Skeletal muscle cell (primary cell): ENCODE data around the gene TMEM123.

Experiments used
- DNase-seq: peaks from one replicate; pipeline ENCODE4 v3.0.0-alpha.2; 2010; ENCODE audit warnings: low read depth
- H3K4me3 ChIP-seq: 2 replicates; pipeline ENCODE4 v1.5.1; 2011; ENCODE audit warnings: low read depth, mild to moderate bottlenecking, control low read depth, low read length, moderate library complexity

The TMEM123 gene

DNA sequence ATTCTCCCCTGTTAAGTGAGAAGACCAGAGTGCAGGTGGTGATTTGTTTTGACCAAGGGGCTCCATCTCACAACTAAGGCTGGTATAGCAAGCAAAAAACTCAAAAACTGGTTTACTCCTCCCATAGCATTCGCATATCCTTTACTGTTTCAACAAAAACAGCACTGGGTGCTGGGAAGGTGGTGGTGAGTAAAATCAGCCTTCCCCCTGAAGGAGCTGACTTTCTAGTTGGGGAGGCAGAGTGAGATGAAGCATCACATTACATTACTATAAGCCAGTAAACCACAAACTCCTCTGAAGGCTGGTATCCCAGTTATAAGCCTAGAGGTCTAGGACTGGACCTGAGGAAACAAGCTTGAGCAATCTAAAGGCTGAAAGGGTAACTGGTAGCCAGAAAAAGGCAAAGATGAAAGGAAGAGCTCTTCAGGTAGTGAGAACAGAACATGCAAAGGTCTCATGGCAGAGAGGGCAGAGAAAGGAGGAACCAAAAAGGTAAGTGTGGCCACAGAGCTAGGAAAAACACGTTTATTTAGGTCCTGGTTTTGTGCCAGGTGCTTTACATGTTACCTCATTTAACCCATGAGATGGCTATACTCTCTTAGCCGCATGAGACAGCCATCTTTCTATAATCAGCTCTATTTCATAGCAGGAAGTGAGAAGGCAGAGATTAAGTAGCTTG lies 22.3 kb downstream of the TMEM123 start:
- DNase-seq: peak; percentile 14
- no peak overlapping the region for H3K4me3 ChIP-seq

DNA sequence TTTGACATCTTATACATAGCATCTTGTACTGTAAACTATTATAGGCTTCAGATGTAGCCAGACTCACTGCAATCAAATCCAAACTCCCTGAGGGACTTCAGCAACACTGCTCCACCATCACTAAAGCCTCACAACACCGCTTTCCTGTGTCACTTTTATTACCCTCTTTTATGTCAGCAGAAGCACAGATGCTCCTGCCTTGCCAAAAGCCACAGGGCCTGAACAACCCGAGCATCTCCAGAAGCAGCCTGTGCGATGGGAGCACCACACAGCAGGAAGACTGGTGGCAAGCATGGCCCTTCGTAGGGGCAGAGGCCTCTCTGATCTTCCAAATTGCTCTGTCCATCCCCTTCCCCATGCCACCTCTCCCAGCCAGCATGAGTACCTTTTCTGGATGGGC lies 22.9 kb downstream of the TMEM123 start:
- no peak for DNase-seq
- no peak overlapping the region for H3K4me3 ChIP-seq

DNA sequence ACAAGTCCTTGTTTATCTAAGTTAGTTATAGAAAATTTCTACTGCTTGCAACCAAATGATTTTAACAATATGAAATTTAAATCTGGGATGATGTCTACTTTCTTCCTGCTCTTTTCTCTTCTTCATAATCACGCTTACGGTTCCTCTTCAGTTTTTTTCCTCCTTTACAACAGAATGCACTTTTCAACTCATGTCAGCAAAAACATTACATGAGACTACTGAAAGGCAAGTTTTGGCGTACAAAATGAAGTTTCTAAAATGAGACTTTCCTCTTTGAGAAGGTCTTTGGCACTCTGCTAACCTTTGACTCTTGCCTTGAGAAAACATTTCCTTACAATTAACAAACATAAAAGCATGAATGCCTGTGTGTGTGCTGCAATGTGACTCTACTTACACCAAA lies 23.3 kb downstream of the TMEM123 start:
- no peak overlapping the region for H3K4me3 ChIP-seq
- no peak for DNase-seq

DNA sequence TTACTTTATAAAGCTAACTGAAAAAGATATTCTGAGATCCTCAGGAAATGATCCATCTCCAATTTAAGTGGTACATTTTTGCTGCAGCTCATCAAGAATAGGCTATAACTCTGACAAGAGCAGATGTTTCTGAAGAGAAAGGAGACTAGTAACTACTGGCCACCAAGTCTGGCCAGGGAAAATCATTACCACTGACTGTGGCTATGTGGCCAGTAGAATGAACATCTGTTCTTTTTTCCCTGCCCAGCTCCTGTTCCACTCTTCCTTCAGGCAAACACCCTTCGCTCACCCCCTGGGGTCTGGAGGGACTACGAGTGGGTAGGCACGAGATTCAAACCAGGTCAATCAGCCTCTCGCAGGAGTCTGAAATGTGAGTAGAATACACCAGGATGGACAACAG lies 23.9 kb downstream of the TMEM123 start:
- H3K4me3 ChIP-seq: no peak overlapping the region

DNA sequence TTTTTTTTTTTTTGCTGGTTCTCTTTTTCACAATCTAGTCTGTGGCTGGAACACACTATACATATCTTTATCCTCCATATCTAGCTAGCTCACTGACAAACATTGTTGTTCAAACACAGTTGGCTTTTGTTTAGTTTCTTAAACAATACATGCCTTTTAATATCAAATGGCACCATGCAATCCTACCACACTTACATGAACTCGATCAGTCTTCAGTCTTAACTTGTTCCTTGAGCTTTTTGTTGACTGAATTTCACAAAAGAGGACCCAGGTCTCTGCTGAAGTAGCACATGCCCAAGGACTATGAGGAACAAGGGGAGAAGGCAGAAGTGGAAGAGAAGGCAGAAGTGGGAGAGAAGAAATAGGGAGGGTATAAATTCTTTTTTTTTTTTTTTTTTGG lies 25.5 kb downstream of the TMEM123 start:
- no peak for DNase-seq
- H3K4me3 ChIP-seq: no peak overlapping the region

More for the DNA sequence above, 23.9 kb downstream of the TMEM123 start:
- DNase-seq: no peak

DNA sequence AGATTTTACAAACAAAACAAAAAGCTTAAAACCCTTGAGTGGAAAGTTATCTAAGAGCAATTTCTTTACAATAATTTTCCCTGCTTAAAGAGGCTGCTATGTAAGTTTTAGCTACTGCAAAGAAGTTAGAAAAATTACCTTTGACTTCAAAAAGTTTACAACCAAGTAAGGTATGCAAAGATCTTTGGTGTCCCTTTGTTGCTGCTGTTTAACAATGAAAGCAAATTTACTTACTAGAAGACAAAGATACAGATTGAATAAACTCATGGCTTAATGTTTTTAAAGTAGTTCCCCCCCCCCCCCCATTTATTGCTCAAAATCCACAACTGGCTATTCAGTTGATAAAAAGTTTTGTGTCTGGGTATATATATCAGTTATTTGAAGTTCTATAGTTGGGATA lies 26.0 kb downstream of the TMEM123 start:
- no peak for DNase-seq
- H3K4me3 ChIP-seq: no peak overlapping the region

DNA sequence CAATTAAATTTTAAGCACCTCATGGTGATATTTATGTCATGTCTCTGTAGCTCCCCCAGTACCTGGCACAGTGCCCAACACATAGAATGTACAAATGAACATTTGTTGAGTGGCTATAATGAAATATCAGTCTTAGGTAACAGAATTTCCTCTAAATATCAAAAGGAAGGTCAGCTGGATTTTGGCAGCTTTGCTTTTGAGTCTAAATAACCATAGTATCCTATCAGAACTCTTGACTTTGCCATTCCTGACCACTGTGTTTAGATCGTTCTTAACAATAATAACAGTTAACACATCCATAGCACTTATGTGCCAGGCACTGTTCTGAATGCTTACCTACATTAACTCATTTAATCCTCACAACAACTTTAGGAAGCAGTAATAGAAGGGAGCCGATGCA lies 26.6 kb downstream of the TMEM123 start:
- DNase-seq: no peak
- H3K4me3 ChIP-seq: no peak overlapping the region

DNA sequence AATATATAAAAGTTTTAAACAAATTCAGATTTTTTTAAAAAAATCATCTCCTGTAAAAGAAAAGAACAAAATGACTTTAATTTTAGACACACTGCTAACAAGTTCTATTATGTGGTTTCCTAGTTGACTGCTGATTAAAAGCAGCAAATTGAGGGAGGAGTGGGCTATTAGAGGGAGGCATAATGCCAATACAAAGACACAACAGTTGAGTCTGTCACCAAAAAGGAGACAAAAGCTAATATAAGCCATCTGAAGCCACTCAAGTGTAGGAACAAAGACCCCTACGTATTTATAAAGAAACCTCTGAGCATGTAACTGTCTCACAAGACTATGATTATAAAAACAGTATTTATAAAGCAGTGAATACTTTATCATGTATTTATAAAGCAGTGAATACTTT lies 28.6 kb downstream of the TMEM123 start:
- DNase-seq: no peak

DNA sequence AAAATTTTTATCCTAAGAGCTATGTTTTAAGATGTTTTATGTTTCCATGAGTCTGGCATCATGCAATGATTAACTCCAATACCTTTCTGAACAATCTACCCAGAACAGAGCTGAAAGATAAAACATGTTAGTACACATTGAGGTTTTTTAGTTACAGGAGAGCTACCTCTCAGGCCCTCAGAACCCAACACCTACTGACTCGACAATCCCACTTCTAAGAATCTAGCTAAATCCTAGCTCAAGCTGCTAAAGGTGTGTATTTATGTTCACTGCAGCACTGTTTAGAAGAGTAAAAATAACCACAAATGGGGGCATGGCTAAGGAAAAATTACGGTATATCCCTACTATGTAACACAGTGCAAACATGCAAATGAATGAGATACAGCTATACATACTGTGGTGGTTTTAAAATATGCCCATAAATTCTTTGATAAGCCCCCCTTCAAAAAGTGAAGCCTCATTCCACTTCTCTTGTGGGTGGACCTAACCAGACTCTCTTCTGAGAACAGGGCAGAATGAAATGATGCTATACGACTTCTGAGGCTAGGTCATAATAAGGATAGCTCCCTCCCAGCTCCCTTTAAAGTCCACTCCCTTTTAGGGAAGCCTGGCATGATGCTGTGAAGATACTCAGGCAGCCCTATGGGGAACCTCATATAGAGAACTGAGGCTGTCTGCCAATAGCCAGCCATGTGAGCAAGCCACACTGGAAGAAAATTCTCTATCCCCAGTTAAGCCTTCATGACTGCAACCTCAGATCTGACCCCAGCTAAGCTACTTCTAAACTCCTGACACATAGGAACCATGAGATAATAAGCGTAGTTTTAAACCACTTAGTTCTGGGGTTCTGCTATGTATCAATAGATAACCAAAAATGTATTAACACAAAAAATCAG lies 29.5 kb downstream of the TMEM123 start:
- no peak overlapping the region for H3K4me3 ChIP-seq
- no peak for DNase-seq

More for the DNA sequence above, 28.6 kb downstream of the TMEM123 start:
- H3K4me3 ChIP-seq: no peak overlapping the region

DNA sequence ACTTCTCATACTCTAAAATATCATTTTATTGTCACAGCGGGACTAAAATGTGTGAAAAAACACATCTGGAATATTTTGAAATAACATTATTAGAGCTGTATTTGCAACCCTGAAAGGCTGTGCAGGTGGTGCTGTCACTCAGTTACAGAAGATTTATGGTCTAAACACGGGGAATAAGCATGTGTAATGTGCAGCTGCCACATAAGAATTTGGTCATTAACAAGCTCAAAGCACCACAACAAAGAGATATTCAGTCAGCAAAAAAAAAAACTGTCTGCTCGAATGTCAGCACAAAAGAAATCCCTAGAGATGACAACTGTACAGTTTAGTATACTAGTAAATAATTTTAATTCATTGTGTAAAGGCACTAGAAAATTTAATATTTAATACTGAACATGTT lies 31.3 kb downstream of the TMEM123 start:
- peak; percentile 53 for DNase-seq
- H3K4me3 ChIP-seq: no peak overlapping the region

DNA sequence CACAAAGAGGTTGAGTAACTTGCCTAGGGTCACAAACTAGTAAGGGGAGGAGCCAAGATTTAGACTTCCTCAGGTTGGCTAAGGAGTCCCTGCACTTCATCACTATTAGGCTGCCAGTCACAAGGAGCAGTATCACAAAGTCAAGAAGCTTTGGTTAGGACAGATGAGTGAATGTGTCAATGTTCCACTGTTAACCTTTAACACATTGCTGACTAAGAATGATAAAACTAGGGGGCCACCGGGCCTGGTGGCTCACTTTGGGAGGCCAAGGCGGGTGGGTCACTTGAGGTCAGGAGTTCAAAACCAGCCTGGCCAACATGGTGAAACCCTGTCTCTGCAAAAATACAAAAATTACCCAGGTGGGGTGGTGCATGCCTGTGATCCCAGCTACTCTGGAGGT lies 32.0 kb downstream of the TMEM123 start:
- DNase-seq: no peak
- no peak overlapping the region for H3K4me3 ChIP-seq

DNA sequence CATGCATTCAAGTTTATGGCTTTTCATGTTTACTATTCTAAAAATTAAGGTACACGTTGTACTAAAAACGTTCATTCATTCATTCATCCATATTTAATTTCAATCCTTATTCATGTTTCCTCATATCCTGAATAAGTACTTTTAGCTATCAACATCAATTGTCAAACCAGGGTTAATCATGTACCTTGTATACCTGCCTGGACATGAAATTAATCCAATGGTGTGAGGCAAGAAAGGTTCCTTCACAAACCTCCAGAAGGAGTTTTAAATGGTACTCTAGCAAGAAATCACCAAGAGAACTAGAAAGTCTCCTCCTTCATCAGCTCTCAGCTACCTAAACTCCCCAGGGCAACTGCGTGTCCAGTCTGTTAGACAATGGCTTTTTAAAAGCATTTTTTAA lies 33.4 kb downstream of the TMEM123 start:
- H3K4me3 ChIP-seq: no peak overlapping the region
- DNase-seq: no peak

DNA sequence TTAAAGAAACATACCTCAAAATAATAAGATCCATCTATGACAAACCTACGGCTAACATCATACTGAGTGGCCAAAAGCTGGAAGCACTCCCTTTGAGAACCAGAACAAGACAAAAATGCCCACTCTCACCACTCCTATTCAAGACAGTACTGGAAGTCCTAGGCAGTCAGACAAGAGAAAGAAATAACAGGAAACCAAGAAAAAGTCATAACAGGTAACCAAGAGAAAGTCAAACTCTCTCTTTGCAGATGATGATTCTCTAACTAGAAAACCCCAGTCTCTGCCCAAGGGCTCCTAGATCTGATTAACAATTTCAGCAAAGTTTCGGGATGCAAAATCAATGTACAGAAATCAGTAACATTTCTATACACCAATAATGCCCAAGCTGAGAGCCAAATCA lies 35.6 kb downstream of the TMEM123 start:
- DNase-seq: no peak
- H3K4me3 ChIP-seq: no peak overlapping the region

DNA sequence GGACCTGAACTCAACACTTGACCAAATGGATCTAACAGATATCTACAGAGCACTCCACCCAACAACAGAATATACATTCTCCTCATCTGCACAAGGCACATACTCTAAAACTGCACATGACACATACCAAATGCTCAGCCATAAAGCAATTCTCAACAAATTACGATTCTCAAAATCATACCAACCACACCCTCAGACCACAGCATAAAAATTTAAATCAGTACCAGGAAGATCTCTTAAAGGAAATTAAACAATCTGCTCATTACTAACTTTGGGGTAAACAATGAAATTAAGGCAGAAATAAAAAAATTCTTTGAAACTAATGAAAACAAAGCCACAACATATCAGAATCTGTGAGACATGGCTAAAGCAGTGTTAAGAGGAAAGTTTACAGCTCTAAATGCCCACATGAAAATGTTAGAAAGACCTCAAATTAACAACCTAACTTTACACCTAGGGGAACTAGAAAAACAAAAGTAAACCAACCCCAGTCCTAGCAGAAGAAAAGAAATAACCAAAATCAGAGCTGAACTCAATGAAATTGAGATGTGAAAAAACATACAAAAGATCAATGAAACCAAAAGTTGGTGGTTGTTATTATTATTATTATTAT lies 37.2 kb downstream of the TMEM123 start:
- no peak overlapping the region for H3K4me3 ChIP-seq
- no peak for DNase-seq

DNA sequence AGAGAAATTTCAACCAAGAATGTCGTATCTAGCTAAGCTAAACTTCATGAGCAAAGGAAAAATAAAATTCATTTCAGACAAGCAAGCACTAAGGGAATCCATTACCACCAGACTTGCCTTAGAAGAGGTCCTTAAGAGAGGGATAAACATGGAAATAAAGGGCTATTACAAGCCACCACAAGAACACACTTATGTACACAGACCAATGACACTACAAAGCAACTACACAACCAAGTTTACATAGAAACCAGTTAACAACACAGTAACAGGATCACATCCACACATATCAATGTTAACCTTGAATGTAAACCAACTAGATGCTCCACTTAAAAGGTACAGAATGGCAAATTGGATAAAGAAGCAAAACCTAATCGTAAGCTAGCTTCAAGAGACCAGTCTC lies 38.0 kb downstream of the TMEM123 start:
- H3K4me3 ChIP-seq: no peak overlapping the region
- DNase-seq: no peak

DNA sequence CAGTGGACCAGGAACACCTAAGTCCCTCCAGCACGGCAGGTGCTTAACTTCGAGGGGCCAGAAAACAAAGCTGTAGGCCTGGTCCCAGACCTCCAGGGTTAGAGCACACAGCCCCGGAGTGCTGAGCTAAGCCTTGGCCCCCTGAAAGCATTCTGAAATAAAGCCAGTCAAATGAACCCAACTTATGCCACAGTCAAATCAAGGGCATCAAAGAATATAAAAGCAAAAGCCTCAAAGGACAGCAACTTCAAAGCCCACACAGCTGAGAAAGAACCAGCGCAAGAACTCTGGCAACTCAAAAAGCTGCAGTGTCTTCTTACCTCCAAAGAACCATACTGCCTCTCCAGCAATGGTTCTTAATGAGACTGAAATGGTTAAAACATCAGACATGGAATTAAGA lies 39.1 kb downstream of the TMEM123 start:
- H3K4me3 ChIP-seq: no peak overlapping the region
- DNase-seq: no peak

DNA sequence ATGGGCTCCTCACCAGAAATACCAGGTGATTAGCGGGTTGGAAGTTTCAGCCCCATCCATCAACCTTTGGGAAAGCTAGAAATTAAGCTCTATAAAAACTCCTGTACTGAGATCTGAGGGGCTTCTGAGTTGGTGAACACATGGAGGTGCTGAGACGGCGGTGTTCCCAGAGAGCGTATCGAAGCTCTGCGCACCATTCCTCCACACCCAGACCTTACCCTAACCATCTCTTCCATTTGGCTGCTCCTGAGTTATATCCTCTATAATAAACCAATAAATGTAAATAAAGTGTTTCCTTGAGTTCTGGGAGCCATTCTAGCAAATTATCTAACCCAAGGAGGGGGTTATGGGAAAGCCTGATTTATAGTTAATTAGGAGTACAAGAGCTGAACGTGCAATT lies 41.4 kb downstream of the TMEM123 start:
- H3K4me3 ChIP-seq: no peak overlapping the region
- no peak for DNase-seq

DNA sequence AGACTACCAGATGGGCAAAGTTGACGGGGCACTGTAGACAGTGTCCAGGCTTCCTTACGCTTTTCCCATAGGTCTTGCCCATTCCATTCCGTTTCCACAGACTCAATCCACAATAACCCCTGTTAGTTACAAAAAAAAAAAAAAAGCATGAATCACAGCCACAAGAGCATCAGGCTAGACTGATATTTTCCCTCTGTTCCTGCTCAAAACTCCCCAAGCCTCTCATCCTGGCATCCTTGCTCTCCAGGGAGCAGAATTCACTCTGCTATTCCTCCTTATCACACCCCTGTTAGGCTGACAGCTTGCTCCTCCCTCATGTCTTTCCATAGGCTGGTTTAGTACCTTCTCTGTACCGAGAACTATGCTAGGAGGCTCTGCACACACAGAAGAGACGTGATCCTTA lies 42.2 kb downstream of the TMEM123 start:
- no peak overlapping the region for H3K4me3 ChIP-seq
- peak; percentile 20 for DNase-seq

DNA sequence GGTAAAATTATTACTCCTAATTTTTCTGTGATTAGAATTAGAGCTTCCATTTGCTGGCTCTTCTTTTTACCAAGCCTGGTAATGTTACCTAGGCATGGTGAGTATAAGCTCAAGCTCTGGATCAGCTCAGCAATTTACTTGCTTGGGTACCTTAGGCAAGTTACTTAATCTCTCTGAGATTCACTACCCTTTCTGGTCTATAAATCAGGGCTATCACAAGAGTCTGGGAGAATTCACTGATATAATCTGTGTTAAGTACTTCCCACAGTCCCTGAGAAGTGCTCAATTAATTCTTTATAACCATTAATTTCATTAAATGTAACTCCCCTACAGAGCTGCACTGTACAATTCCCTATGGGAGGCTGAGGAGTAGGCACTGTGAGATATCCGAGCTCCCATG lies 44.2 kb downstream of the TMEM123 start:
- no peak overlapping the region for H3K4me3 ChIP-seq
- no peak for DNase-seq

DNA sequence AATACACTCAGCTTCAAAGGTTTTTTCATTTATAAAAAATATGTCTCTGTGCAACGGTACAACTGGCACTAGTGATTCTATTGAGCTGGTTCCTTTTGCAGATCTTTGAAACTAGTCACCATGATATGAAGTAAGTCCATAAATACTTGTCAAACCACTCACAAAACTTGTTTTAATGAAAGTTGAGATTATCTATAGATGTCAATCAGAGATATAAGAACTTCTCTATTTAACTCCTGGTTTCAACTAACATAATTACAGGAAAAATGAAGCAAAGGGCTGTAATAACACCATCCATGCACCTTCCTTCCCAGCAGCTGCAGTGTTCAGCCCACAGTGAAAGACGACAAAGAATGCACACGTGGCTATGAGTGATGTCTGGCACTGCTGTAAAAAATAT lies 44.7 kb downstream of the TMEM123 start:
- H3K4me3 ChIP-seq: no peak overlapping the region
- DNase-seq: no peak

DNA sequence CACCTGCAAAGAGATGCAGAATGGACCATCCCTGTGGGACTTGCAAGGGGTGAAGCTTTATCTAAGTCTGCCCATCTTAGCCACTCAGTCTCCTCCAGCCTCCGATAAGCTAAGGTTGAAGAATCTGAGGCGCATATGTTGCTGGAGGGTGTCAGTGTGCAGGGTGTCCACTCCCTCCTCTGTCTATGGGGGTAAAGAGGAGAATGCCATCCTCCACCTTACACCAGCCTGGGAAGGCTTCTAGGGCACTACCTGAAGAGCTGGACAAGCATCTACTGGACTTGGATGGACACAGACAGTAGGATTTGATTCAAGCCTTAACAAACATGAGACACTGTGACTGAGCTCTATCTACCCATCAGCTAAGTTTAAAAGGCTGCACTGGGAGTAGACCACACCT lies 46.5 kb downstream of the TMEM123 start:
- H3K4me3 ChIP-seq: no peak overlapping the region
- no peak for DNase-seq
